SK-N-SH treated with all-trans-retinoic acid at 6 μM for 48 hours (cell line): ENCODE results near the gene ECM2.

ENCODE experiments used
- ISL1 ChIP-seq: fragments of 250-450 bp; sonication (Bioruptor Pico); IDR thresholded peaks from 2 replicates; pipeline ENCODE4 v2.1.2; 2022; ENCODE audit warnings: mild to moderate bottlenecking, moderate library complexity
- TCF4 ChIP-seq: fragments of 250-450 bp; sonication (Bioruptor Pico); IDR thresholded peaks from 2 replicates; pipeline ENCODE4 v1.8.0; 2021; ENCODE audit warnings: mild to moderate bottlenecking, moderate library complexity, borderline replicate concordance
- ZNF8 ChIP-seq: fragments of 450-650 bp; formaldehyde crosslinking; IDR thresholded peaks from 2 replicates; pipeline ENCODE4 v1.5.0; 2020; ENCODE audit warnings: mild to moderate bottlenecking, moderate library complexity
- TF ChIP-seq, protein P1 (sequence below): fragments of 250-450 bp; sonication (Bioruptor Pico); IDR thresholded peaks from 2 replicates; pipeline ENCODE4 v1.8.0; 2020; ENCODE audit warnings: mild to moderate bottlenecking, moderate library complexity, borderline replicate concordance
- TF ChIP-seq, protein P2 (sequence below): fragments of 250-450 bp; sonication (Bioruptor Pico); IDR thresholded peaks from 2 replicates; pipeline ENCODE4 v1.8.0; 2021; ENCODE audit warnings: low read depth, mild to moderate bottlenecking, moderate library complexity, borderline replicate concordance
- TF ChIP-seq, protein P3 (sequence below): fragments of 250-450 bp; sonication (Bioruptor Pico); IDR thresholded peaks from 2 replicates; pipeline ENCODE4 v1.5.1; 2020; ENCODE audit warnings: low read depth, mild to moderate bottlenecking, moderate library complexity

DNA sequence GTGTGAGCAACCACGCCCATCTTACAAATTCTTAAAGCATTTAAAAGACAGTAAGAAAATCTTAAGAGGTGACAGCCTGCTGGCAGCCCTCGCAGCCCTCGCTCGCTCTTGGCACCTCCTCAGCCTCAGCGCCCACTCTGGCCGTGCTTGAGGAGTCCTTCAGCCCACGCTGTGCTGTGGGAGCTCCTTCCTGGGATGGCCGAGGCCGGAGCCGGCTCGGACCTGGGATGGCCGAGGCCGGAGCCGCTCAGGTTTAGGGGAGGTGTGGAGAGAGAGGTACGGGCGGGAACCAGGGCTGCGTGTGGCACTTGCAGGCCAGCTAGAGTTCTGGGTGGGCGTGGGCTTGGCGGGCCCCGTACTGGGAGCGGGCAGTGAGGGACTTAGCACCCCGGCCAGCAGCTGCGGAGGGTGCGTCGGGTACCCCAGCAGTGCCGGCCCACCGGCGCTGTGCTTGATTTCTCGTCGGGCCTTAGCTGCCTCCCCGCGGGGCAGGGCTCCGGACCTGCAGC is 9.3 kb upstream of the ECM2 start:
- TF ChIP-seq, protein P1, sequence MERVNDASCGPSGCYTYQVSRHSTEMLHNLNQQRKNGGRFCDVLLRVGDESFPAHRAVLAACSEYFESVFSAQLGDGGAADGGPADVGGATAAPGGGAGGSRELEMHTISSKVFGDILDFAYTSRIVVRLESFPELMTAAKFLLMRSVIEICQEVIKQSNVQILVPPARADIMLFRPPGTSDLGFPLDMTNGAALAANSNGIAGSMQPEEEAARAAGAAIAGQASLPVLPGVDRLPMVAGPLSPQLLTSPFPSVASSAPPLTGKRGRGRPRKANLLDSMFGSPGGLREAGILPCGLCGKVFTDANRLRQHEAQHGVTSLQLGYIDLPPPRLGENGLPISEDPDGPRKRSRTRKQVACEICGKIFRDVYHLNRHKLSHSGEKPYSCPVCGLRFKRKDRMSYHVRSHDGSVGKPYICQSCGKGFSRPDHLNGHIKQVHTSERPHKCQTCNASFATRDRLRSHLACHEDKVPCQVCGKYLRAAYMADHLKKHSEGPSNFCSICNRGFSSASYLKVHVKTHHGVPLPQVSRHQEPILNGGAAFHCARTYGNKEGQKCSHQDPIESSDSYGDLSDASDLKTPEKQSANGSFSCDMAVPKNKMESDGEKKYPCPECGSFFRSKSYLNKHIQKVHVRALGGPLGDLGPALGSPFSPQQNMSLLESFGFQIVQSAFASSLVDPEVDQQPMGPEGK (CRISPR knock-in tag) = no peak
- TF ChIP-seq ZNF8 (CRISPR knock-in tag) (no peak), ISL1 (CRISPR knock-in tag) (no peak), TCF4 (no peak)
- TF ChIP-seq, protein P2, sequence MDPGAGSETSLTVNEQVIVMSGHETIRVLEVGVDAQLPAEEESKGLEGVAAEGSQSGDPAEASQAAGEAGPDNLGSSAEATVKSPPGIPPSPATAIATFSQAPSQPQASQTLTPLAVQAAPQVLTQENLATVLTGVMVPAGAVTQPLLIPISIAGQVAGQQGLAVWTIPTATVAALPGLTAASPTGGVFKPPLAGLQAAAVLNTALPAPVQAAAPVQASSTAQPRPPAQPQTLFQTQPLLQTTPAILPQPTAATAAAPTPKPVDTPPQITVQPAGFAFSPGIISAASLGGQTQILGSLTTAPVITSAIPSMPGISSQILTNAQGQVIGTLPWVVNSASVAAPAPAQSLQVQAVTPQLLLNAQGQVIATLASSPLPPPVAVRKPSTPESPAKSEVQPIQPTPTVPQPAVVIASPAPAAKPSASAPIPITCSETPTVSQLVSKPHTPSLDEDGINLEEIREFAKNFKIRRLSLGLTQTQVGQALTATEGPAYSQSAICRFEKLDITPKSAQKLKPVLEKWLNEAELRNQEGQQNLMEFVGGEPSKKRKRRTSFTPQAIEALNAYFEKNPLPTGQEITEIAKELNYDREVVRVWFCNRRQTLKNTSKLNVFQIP (CRISPR knock-in tag) = no peak
- TF ChIP-seq, protein P3, sequence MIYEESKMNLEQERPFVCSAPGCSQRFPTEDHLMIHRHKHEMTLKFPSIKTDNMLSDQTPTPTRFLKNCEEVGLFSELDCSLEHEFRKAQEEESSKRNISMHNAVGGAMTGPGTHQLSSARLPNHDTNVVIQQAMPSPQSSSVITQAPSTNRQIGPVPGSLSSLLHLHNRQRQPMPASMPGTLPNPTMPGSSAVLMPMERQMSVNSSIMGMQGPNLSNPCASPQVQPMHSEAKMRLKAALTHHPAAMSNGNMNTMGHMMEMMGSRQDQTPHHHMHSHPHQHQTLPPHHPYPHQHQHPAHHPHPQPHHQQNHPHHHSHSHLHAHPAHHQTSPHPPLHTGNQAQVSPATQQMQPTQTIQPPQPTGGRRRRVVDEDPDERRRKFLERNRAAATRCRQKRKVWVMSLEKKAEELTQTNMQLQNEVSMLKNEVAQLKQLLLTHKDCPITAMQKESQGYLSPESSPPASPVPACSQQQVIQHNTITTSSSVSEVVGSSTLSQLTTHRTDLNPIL (CRISPR knock-in tag) = no peak
